Activated CD8-positive, alpha-beta T cell treated with anti-CD3 and anti-CD28 coated beads for 36 hours (primary cell): Measurements from ENCODE around the gene TBC1D22A. TPM values are rescaled to one million over a fixed set of nuclear protein-coding genes. Genes with fewer than 3 reads are reported as not detected.

Experiments
- ATAC-seq: fragments of 200-7000 bp; cut with Tn5 transposase; one replicate; pipeline ENCODE4 v1.10.0; 2021; ENCODE audit warnings: mild to moderate bottlenecking, moderate library complexity
- CTCF ChIA-PET: fragments of 350-600 bp; sonication (Branson Sonifier 250); formaldehyde crosslinking; loops from one replicate; lab custom pipeline; 2021; ENCODE audit warnings: antibody characterized with exemption; lab: Charles Lee
- POLR2A ChIA-PET: fragments of 350-600 bp; sonication (Branson Sonifier 250); formaldehyde crosslinking; loops from one replicate; lab custom pipeline; 2021; ENCODE audit warnings: antibody characterized with exemption; lab: Charles Lee
- DNase-seq: peaks from one replicate; pipeline ENCODE4 v3.0.0-alpha.2; 2020
- H3K27ac Mint-ChIP-seq: one replicate; pipeline ENCODE4 v1.8.0; 2021; ENCODE audit warnings: mild to moderate bottlenecking, mixed read lengths
- H3K27me3 Mint-ChIP-seq: one replicate; pipeline ENCODE4 v1.8.0; 2021; ENCODE audit warnings: mixed read lengths
- H3K36me3 Mint-ChIP-seq: one replicate; pipeline ENCODE4 v1.8.0; 2021; ENCODE audit warnings: low read depth, mixed read lengths
- H3K4me1 Mint-ChIP-seq: one replicate; pipeline ENCODE4 v1.8.0; 2021; ENCODE audit warnings: low read depth, mixed read lengths
- H3K4me3 Mint-ChIP-seq: one replicate; pipeline ENCODE4 v1.8.0; 2021; ENCODE audit warnings: mild to moderate bottlenecking, moderate library complexity, mixed read lengths
- H3K9me3 Mint-ChIP-seq: one replicate; pipeline ENCODE4 v1.8.0; 2021; ENCODE audit warnings: mixed read lengths
- CTCF ChIP-seq: fragments of 200-600 bp; IDR thresholded peaks from one replicate; pipeline ENCODE4 v1.8.0; 2022; ENCODE audit warnings: antibody characterized with exemption, mild to moderate bottlenecking
- intact Hi-C: fragments of 100-400 bp; cut with micrococcal nuclease; formaldehyde crosslinking; loops from one replicate; pipeline ENCODE4 v1.10.0; 2022
- total RNA-seq, 2 experiments: library from RNA; stranded (reverse); gene quantifications; one replicate each; pipeline ENCODE4 v1.2.3, GENCODE V29; 2021

TBC1D22A gene
- total RNA-seq, 2 experiments from 2014 or later = 41.0 to 42.8 TPM

DNA sequence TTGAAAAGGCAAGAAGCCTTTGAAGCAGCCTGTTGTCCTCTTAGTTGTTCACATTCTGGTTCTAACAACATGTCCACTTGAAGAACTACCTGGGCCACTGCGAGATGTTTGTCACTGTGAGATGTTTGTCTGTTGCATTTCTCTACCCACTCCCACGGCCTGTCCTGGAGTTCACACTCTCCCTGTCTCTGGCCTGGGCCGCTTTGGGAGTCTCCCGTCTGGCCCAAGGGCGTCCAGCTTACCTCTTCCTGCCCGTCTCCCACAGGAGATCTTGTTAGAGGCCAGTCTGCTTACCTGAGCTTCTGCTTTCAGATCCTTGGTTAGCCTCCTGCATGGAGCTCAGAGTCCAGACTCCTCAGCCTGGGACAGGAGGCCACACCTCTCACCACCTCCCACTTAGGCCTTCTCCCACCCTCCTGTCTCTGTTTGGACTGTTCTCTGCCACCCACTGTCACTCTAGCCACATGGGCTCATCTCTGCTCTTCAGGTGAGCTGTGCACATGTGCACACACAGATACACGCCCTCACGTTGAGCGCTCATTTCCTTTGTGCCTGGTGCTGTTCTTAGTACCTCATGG lies 66.0 kb downstream of the TBC1D22A start:
- Mint-ChIP-seq H3K36me3 (peaks cover 43% of the 10 kb centered on the region), H3K4me3 (no peak overlapping the region), H3K4me1 (peaks cover 11% of the 10 kb centered on the region), H3K9me3 (peaks cover 1% of the 10 kb centered on the region), H3K27me3 (no peaks in the 10 kb centered on the region), H3K27ac (no peak overlapping the region)
- no peak for ATAC-seq
- no peak for TF ChIP-seq CTCF
- intact Hi-C loops = no loop called here
- ChIA-PET POLR2A (no interaction called here), CTCF (interaction anchor here (5.8 kb wide), 1 partner anchor 25 kb away, joined by 26 read pairs; no protein-coding TSS in a partner anchor)
- DNase-seq = no peak

DNA sequence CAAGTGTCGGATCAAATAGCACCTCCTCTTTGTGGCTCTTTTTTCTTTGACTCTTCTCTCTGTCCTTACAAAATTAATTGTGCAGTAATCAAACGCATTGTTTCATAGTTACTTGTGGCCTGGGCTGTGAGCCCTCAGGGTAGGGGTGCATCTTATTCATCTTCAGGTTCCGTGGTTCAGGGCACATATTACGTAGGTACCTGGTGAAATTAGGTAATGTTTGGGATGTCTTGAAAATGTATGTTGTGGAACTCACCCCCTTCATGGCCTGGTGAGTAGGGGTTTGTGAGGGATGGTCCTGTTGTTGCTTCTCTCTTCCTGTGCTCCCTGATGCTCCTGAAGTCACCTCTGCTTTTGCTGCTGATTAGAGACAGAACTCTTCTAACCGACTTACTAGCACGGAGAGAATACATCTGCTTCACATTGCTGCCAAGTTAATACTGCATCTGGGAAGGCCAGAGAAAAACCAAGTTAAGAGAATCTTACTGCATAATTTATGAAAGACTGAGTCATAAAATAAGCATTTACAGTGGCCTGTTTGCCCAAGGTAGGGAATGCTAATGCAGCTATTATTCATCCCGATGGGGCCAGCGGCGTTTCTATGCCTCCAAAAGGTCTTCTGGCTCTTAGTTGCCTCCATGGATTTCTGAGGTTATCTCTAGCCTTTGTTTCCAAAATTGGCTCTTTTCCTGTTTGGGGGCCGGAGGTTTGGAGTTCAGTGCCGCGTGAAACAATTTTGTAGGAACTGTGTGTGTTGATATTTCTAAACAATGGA lies 66.9 kb downstream of the TBC1D22A start:
- H3K27ac Mint-ChIP-seq = no peak overlapping the region
- intact Hi-C loops = no loop called here
- no peak for DNase-seq
- H3K4me1 Mint-ChIP-seq = peaks cover 8% of the 10 kb centered on the region
- peaks cover 49% of the 10 kb centered on the region for H3K36me3 Mint-ChIP-seq
- ChIA-PET POLR2A (interaction anchor here (1.0 kb wide), 1 partner anchor 9 kb away, joined by 3 read pairs; no protein-coding TSS in a partner anchor), CTCF (no interaction called here)
- no peaks in the 10 kb centered on the region for H3K27me3 Mint-ChIP-seq
- no peak for ATAC-seq
- H3K4me3 Mint-ChIP-seq = no peak overlapping the region
- no peak for TF ChIP-seq CTCF
- H3K9me3 Mint-ChIP-seq = peaks cover 6% of the 10 kb centered on the region

DNA sequence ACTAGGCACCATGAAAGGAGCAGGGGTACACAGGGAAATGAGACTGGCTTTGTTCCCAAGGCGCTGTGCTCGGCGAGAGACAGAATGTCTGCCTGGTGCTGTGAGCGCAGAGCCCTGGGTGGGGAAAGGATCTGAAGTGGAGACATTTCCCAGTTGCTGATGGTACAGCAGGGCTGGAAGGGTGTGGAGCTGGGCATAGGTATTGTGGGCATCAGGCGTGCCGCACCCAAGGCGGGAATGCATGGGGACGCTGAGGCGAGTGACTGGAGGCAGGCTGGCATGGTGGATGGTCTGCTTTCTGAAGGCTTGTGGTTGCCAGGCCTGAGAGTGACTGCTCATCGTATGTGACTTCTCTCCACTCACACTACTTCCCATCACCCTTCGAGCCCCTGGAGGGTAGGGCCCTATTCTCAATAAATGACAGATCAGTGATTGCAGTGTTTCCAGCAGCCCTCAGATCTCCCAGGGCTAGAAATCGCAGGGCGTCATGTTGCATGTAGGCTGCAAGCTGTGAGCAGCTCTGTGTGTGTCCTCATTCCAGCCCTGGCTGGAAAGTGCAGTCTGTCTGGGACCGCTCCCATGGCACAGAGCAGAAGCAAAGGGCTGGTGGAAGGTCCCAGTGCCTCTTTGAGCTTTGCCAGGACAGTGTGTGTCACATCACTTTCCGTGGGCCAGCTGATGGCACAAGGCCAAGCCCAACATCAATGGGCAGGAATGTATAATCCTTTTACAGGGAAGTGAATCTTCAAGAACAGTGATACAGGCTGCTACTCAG lies 67.7 kb downstream of the TBC1D22A start:
- Mint-ChIP-seq H3K4me3 (no peak overlapping the region), H3K27ac (no peak overlapping the region), H3K4me1 (peaks cover 2% of the 10 kb centered on the region), H3K9me3 (peaks cover 10% of the 10 kb centered on the region), H3K36me3 (peaks cover 57% of the 10 kb centered on the region), H3K27me3 (no peaks in the 10 kb centered on the region)
- intact Hi-C loops = no loop called here
- POLR2A ChIA-PET = interaction anchor here (1.0 kb wide), 1 partner anchor 8 kb away, joined by 3 read pairs; no protein-coding TSS in a partner anchor
- CTCF ChIA-PET = interaction anchor here (0.8 kb wide), 1 partner anchor 31 kb away, joined by 3 read pairs; no protein-coding TSS in a partner anchor
- TF ChIP-seq CTCF = no peak
- no peak for DNase-seq
- no peak for ATAC-seq

- CTCF ChIA-PET = interaction anchor here (0.8 kb wide), 1 partner anchor 32 kb away, joined by 3 read pairs; no protein-coding TSS in a partner anchor
- intact Hi-C loops = no loop called here
- no peak for ATAC-seq
- TF ChIP-seq CTCF = no peak
- Mint-ChIP-seq H3K27me3 (no peaks in the 10 kb centered on the region), H3K4me3 (no peak overlapping the region), H3K9me3 (peaks cover 15% of the 10 kb centered on the region), H3K36me3 (peaks cover 62% of the 10 kb centered on the region), H3K27ac (no peak overlapping the region), H3K4me1 (peaks cover 2% of the 10 kb centered on the region)
- DNase-seq = no peak
- POLR2A ChIA-PET = no interaction called here
Measured at GRCh38 chr22:46830841-46831240, 68.4 kb downstream of the TBC1D22A start.
